VCaP (cell line): Measurements from ENCODE around the gene TENT5C.

Experiments
- H3K27ac ChIP-seq: fragments of 450-650 bp; 2 replicates; pipeline ENCODE4 v1.5.1; 2017
- CTCF ChIP-seq: fragments of 450-650 bp; conservative IDR thresholded peaks from 2 replicates; pipeline ENCODE4 v1.5.1; 2017; ENCODE audit warnings: mild to moderate bottlenecking, moderate library complexity

Gene TENT5C

GRCh38 chr1:117609471-117609911 is 3.6 kb downstream of the TENT5C start:
- no peak overlapping the region for H3K27ac ChIP-seq
- no peak for TF ChIP-seq CTCF

DNA sequence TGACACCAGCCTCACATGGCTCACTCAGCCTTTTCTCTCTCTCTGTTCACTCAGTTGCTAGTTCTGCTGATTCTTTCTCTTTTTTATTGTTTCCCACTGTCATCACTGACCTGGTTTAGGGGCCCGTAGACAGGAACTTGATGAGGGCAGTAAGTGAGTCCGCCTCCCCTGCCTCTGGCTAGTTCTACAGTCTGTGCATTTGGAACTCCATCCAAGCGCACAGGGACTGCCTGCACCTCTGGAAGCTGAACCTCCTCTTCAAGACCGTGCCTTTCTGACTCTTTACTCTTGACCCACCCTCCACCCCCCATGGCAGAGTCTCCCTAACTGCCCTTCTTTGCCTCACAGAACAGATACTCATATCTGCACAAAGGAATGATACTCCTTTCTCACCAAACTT is 4.2 kb downstream of the TENT5C start:
- H3K27ac ChIP-seq = no peak overlapping the region
- no peak for TF ChIP-seq CTCF

DNA sequence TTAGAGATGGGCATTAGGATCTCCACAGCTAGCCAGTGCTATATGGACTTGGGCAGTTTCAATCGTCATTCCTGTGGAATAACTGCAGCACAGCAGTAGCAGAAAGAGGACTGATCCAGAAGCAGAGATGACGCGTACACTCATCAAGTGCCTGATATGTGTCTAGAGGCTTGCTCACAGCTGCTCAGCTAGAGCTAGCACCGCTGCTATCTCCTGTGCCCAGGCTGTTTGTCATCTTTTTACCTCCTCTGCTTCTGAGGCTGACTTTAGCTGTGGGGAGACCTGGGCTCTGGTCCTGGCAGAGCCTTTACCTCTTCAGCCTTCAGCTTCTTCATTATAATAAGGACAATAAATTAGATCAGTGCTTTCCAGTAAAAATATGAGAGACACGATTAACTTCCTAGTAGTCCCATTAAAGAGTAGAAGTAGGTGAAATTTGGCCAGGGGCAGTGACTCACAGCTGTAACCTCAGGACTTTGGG is 5.3 kb downstream of the TENT5C start:
- no peak for TF ChIP-seq CTCF
- H3K27ac ChIP-seq = no peak overlapping the region

DNA sequence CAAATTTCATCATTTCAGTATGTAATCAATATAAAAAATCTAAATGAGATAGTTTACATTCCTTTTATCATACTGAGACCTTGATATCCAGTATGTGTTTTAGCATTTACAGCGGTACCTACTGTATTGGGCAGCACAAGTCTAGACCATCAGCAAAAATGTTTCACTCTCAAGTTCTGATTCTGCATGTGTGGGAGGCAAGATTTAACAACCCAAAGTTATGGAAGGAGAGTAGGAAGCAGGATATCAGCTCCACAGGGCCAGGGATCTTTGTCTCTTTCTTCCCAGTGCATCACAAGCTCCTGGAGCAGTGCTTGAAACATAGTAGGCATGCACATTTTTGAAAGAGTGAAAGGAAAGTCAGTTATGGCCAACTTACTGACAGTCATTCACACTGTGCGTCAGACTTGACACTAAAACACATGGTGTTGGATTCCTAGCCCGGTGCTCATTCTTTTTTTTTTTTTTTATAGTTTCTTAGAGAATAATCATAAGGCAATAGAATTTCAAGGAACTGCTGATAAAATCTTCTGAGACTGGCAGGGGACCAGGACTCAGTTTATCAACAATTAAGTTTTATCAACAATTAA is 6.1 kb downstream of the TENT5C start:
- TF ChIP-seq CTCF = no peak
- H3K27ac ChIP-seq = no peak overlapping the region

- H3K27ac ChIP-seq = no peak overlapping the region
- TF ChIP-seq CTCF = no peak
Observed at GRCh38 chr1:117612517-117613248, 6.8 kb downstream of the TENT5C start.

- H3K27ac ChIP-seq = no peak overlapping the region
- TF ChIP-seq CTCF = no peak
Observed at GRCh38 chr1:117613249-117613968, 7.6 kb downstream of the TENT5C start.

- no peak overlapping the region for H3K27ac ChIP-seq
- no peak for TF ChIP-seq CTCF
Observed at GRCh38 chr1:117613969-117614729, 8.3 kb downstream of the TENT5C start.
